HG03521 (cell line): ENCODE results near the gene VSTM2L.

Experiments used
- ATAC-seq: cut with Tn5 transposase; IDR thresholded peaks from one replicate; pipeline ENCODE4 v1.9.1; 2021; ENCODE audit warnings: mild to moderate bottlenecking, moderate library complexity; ENCODE audit not compliant: unreplicated experiment

The VSTM2L gene

GRCh38 chr20:37986044-37986858, 83.3 kb downstream of the VSTM2L start:
- ATAC-seq = no peak

- ATAC-seq = no peak
Measured at GRCh38 chr20:37986873-37987601, 84.1 kb downstream of the VSTM2L start.

- ATAC-seq = no peak
Measured at GRCh38 chr20:37987602-37988290, 84.8 kb downstream of the VSTM2L start.

DNA sequence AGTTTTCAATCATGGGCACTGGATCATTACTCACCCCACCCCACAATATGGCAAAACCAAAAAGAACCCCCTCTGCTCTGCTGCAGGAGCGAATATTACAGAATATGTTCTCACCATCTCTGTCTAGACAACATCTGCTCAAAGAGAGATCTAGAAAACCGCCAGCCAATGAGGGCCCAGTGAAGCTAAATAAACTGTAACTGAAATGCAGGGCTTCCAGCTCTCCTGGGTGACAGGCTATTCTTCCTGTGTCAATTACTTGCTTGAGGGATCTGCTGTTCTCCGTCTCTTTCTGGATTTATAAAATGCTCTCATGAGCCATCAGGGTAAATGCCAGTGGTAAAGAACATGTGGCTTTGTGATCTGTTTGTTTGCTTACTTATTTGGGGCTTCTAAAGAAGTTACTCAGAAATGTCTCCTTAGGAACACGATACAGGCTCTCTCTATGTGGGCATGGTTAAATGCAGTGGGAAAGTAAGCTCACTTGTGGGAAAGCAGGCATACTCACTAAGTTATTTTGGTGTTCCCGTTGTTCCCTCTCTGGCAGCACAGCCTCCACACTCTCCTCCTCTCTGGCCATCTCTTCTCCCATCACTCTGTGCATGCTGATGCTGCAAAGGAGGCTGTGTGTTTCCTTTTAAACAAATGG, 85.5 kb downstream of the VSTM2L start:
- no peak for ATAC-seq

- ATAC-seq = no peak
Measured at GRCh38 chr20:37989601-37990295, 86.8 kb downstream of the VSTM2L start.

GRCh38 chr20:37990571-37991151, 87.7 kb downstream of the VSTM2L start:
- peak; percentile 85 for ATAC-seq

GRCh38 chr20:37991157-37991866, 88.4 kb downstream of the VSTM2L start:
- no peak for ATAC-seq

- ATAC-seq = no peak
Measured at GRCh38 chr20:37991908-37992307, 89.0 kb downstream of the VSTM2L start.

- no peak for ATAC-seq
Measured at GRCh38 chr20:37992802-37993409, 90.0 kb downstream of the VSTM2L start.

DNA sequence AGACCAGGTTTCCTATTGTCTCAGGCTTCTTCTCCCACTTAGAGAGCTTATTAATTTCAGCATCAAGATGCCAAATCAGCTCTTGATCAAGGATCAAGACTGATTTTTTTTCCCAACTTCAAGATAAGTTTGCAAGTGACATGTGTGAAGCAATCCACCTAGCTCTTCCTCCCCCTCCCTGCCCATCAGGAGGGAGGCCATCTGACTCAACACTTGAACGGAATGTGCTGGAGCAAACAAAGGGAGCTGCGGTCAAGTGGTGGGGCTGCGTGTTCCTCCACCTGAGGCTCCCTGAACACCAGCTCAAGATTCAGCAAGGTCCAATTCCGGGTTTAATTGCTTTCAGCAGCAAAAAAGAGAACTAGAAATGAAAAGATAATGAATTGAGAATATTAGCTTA, 91.6 kb downstream of the VSTM2L start:
- no peak for ATAC-seq
